ENCODE measurements around the gene C1orf74.

DNA sequence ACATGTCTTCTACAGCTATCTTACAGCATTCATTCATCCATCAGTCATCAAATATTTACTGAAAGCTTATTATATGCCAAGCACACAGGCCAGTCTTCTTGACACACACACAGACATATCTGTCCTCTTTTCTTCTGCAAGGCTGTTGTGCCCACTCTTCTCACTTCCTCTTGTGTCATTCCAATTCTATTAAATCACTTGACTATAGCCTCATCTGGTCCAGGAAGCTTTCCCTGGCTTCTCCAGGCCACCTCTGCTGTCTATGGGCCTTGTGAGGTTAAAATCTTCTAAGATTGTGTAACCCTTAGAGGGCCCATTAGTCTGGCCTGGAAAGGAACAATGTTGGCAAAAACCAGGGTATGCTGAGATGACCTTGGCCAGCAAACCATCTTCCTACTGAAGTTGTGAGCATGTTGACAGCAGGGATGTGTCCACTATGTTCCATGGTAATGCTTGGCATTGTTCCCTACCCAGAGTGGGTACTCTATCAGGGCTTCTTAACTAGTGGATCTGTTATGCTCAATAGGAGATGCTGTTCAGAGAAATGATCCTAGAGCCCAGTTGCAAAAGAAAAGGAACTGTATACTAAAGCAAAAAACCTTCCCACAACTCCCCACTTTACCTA lies 23.2 kb downstream of the C1orf74 start:
- TF ChIP-seq EZH2phosphoT487 (IDR thresholded peaks at IDR 0.05; ENCODE audit: borderline replicate concordance, low read depth) = no peak
- TF ChIP-seq MEF2A (IDR thresholded peaks at IDR 0.05; ENCODE audit: borderline replicate concordance, low read depth) = no peak
- no peak for TF ChIP-seq POLR2AphosphoS5 (IDR thresholded peaks at IDR 0.05; ENCODE audit: low read depth, low read length)
- TF ChIP-seq, protein P1, sequence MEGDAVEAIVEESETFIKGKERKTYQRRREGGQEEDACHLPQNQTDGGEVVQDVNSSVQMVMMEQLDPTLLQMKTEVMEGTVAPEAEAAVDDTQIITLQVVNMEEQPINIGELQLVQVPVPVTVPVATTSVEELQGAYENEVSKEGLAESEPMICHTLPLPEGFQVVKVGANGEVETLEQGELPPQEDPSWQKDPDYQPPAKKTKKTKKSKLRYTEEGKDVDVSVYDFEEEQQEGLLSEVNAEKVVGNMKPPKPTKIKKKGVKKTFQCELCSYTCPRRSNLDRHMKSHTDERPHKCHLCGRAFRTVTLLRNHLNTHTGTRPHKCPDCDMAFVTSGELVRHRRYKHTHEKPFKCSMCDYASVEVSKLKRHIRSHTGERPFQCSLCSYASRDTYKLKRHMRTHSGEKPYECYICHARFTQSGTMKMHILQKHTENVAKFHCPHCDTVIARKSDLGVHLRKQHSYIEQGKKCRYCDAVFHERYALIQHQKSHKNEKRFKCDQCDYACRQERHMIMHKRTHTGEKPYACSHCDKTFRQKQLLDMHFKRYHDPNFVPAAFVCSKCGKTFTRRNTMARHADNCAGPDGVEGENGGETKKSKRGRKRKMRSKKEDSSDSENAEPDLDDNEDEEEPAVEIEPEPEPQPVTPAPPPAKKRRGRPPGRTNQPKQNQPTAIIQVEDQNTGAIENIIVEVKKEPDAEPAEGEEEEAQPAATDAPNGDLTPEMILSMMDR (IDR thresholded peaks at IDR 0.05) = no peak
- TF ChIP-seq, protein P2, sequence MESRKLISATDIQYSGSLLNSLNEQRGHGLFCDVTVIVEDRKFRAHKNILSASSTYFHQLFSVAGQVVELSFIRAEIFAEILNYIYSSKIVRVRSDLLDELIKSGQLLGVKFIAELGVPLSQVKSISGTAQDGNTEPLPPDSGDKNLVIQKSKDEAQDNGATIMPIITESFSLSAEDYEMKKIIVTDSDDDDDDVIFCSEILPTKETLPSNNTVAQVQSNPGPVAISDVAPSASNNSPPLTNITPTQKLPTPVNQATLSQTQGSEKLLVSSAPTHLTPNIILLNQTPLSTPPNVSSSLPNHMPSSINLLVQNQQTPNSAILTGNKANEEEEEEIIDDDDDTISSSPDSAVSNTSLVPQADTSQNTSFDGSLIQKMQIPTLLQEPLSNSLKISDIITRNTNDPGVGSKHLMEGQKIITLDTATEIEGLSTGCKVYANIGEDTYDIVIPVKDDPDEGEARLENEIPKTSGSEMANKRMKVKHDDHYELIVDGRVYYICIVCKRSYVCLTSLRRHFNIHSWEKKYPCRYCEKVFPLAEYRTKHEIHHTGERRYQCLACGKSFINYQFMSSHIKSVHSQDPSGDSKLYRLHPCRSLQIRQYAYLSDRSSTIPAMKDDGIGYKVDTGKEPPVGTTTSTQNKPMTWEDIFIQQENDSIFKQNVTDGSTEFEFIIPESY (IDR thresholded peaks at IDR 0.05; ENCODE audit: borderline replicate concordance, low read depth) = no peak
- TF ChIP-seq NRF1 (IDR thresholded peaks at IDR 0.05; ENCODE audit: low read depth, low read length) = no peak
- no peak for TF ChIP-seq ELF1 (IDR thresholded peaks at IDR 0.05)
- TF ChIP-seq CHD2 (IDR thresholded peaks at IDR 0.05; ENCODE audit: low read length, partially characterized antibody) = no peak
- no peak for TF ChIP-seq TEAD4 (IDR thresholded peaks at IDR 0.05; ENCODE audit: borderline replicate concordance, insufficient read depth)
- TF ChIP-seq SMC3 (IDR thresholded peaks at IDR 0.05; ENCODE audit: low read depth, low read length) = no peak
- no peak for TF ChIP-seq RAD21 (IDR thresholded peaks at IDR 0.05; ENCODE audit: low read length)
- TF ChIP-seq, protein P3, sequence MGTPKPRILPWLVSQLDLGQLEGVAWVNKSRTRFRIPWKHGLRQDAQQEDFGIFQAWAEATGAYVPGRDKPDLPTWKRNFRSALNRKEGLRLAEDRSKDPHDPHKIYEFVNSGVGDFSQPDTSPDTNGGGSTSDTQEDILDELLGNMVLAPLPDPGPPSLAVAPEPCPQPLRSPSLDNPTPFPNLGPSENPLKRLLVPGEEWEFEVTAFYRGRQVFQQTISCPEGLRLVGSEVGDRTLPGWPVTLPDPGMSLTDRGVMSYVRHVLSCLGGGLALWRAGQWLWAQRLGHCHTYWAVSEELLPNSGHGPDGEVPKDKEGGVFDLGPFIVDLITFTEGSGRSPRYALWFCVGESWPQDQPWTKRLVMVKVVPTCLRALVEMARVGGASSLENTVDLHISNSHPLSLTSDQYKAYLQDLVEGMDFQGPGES (IDR thresholded peaks at IDR 0.05; ENCODE audit: low read depth, low read length) = no peak
